Motor neuron (in vitro differentiated cells): ENCODE measurements around the gene SPAAR. TPM values are rescaled to one million over a fixed set of nuclear protein-coding genes. Genes with fewer than 3 reads are reported as not detected.
"Not testable (repeated sequence)": the region's sequence is repeated elsewhere in the genome, so short reads cannot be mapped to it uniquely, and the experiment has no call there.

Experiments used
- ATAC-seq, 8 experiments: fragments of 200-7000 bp; cut with Tn5 transposase; replicated peaks in 6 of 8; 2 replicates each; pipeline ENCODE4 v1.8.0; 2021; ENCODE audit warnings: mild to moderate bottlenecking in 8 of 8, moderate library complexity in 8 of 8
- H3K27ac ChIP-seq, 2 donors: fragments of 250-450 bp; sonication (Bioruptor Pico); 2 replicates each; pipeline ENCODE4 v1.9.0; 2021; ENCODE audit warnings: antibody characterized with exemption in 2 of 2, mild to moderate bottlenecking in 2 of 2, moderate library complexity in 1 of 2
- H3K4me1 ChIP-seq, 2 donors: fragments of 250-450 bp; sonication (Bioruptor Pico); replicated peaks in 1 of 2; 2 replicates each; pipeline ENCODE4 v1.6.1; 2021; ENCODE audit warnings: antibody characterized with exemption in 2 of 2, mild to moderate bottlenecking in 2 of 2, moderate library complexity in 1 of 2
- H3K4me3 ChIP-seq, 5 donors: fragments of 250-450 bp; sonication (Bioruptor Pico); 2 replicates each; pipeline ENCODE4 v1.9.0; 2021; ENCODE audit warnings: antibody characterized with exemption in 5 of 5, mild to moderate bottlenecking in 5 of 5, moderate library complexity in 4 of 5
- WGBS, 10 experiments: fragments of 450-650 bp; shearing (Covaris generic); methylation state at CpG; one replicate each; pipeline ENCODE4 v1.0.0; 2022; 5-methylcytosine and 5-hydroxymethylcytosine counted together
- in situ Hi-C, 9 experiments: fragments of 400-800 bp; cut with MboI; loops; one replicate each; pipeline ENCODE4 v1.15.0; 2021; ENCODE audit warnings: low sequenced_read_pairs in 9 of 9, low pct_unique_long_range_greater_than_20kb in 2 of 9; ENCODE audit not compliant: unreplicated experiment in 9 of 9
- total RNA-seq, 8 experiments: library from RNA; unstranded; fragments of 300-600 nt; gene quantifications; 2 replicates each; pipeline versions ENCODE4 v1.2.3 to v1.2.4, GENCODE V29; 2022

The SPAAR gene
- total RNA-seq, 8 experiments from 2014 or later, result 0.11 to 0.91 (median 0.25) TPM; not detected in 3

GRCh38 chr9:35933550-35934067, 24.3 kb downstream of the SPAAR start:
- WGBS, 10 experiments, result 40 to 90% (median 78%) methylated on average over 1 to 4 of the region's 4 CpGs
- ATAC-seq, result no peak

GRCh38 chr9:35934069-35934468, 24.8 kb downstream of the SPAAR start:
- ATAC-seq, H3K4me1 ChIP-seq, H3K4me3 ChIP-seq, H3K27ac ChIP-seq, in situ Hi-C loops: not testable (repeated sequence)
- 74 to 100% (median 85%) methylated on average over 2 to 6 of the region's 6 CpGs; no CpG with 5 or more reads in 3 of the 10 experiments for WGBS, 10 experiments

More at GRCh38 chr9:35933550-35934067, 24.3 kb downstream of the SPAAR start:
- no peak overlapping the region for H3K27ac ChIP-seq
- in situ Hi-C loops, result no loop called here
- no peaks in the 10 kb centered on the region for H3K4me1 ChIP-seq
- H3K4me3 ChIP-seq, result no peak overlapping the region

- Histone ChIP-seq H3K4me3 (no peak overlapping the region), H3K27ac (no peak overlapping the region), H3K4me1 (no peaks in the 10 kb centered on the region)
- ATAC-seq, result no peak
- 60 to 100% (median 93%) methylated on average over 1 to 4 of the region's 4 CpGs; no CpG with 5 or more reads in 3 of the 10 experiments for WGBS, 10 experiments
- in situ Hi-C loops, result no loop called here
Measured at GRCh38 chr9:35935261-35935660, 26.0 kb downstream of the SPAAR start.

GRCh38 chr9:35935755-35936509, 26.6 kb downstream of the SPAAR start:
- in situ Hi-C loops, result no loop called here
- H3K4me1 ChIP-seq, result no peaks in the 10 kb centered on the region
- H3K4me3 ChIP-seq, result no peak overlapping the region
- WGBS, 10 experiments, result 37 to 76% (median 58%) methylated on average over 3 to 7 of the region's 7 CpGs
- peak in 3 of 8 experiments; percentile 50 to 64 (median 60) for ATAC-seq
- no peak overlapping the region for H3K27ac ChIP-seq

GRCh38 chr9:35937227-35937626, 27.9 kb downstream of the SPAAR start:
- Histone ChIP-seq H3K27ac (no peak overlapping the region), H3K4me1 (no peaks in the 10 kb centered on the region), H3K4me3 (no peak overlapping the region)
- no peak for ATAC-seq
- 40 to 100% (median 61%) methylated on average over 1 to 2 of the region's 2 CpGs; no CpG with 5 or more reads in 4 of the 10 experiments for WGBS, 10 experiments
- in situ Hi-C loops, result no loop called here

GRCh38 chr9:35938474-35939356, 29.4 kb downstream of the SPAAR start:
- no peak for ATAC-seq
- in situ Hi-C loops, result no loop called here
- no peaks in the 10 kb centered on the region for H3K4me1 ChIP-seq
- H3K27ac ChIP-seq, result no peak overlapping the region
- WGBS, 10 experiments, result 25 to 89% (median 80%) methylated on average over 2 to 8 of the region's 10 CpGs
- H3K4me3 ChIP-seq, result no peak overlapping the region

- no peak overlapping the region for H3K4me3 ChIP-seq
- H3K4me1 ChIP-seq, result no peaks in the 10 kb centered on the region
- no peak for ATAC-seq
- in situ Hi-C loops, result no loop called here
- WGBS, 10 experiments, result 56 to 100% (median 86%) methylated on average over 1 to 8 of the region's 8 CpGs
- H3K27ac ChIP-seq, result no peak overlapping the region
Measured at GRCh38 chr9:35939679-35940250, 30.5 kb downstream of the SPAAR start.

- 35 to 86% (median 78%) methylated on average over 1 to 7 of the region's 7 CpGs for WGBS, 10 experiments
- H3K4me1 ChIP-seq, result peaks cover 3 to 4% of the 10 kb centered on the region in 2 donors
- ATAC-seq, result peak in 3 of 8 experiments; percentile 42 to 74 (median 58)
- no peak overlapping the region for H3K4me3 ChIP-seq
- no peak overlapping the region for H3K27ac ChIP-seq
- in situ Hi-C loops, result no loop called here
Measured at GRCh38 chr9:35940458-35941407, 31.4 kb downstream of the SPAAR start.

GRCh38 chr9:35942286-35942685, 33.0 kb downstream of the SPAAR start:
- Histone ChIP-seq H3K4me3 (no peak overlapping the region), H3K4me1 (peaks cover 3 to 4% of the 10 kb centered on the region in 2 donors), H3K27ac (no peak overlapping the region)
- ATAC-seq, result no peak
- 59 to 100% (median 86%) methylated on average over 1 to 5 of the region's 5 CpGs; no CpG with 5 or more reads in 2 of the 10 experiments for WGBS, 10 experiments
- in situ Hi-C loops, result no loop called here

GRCh38 chr9:35944173-35944572, 34.9 kb downstream of the SPAAR start:
- Histone ChIP-seq H3K4me1 (peaks cover 3 to 4% of the 10 kb centered on the region in 2 donors), H3K4me3 (no peak overlapping the region), H3K27ac (no peak overlapping the region)
- in situ Hi-C loops, result no loop called here
- ATAC-seq, result no peak
- 40 to 100% (median 86%) methylated on average over 1 to 3 of the region's 3 CpGs; no CpG with 5 or more reads in 4 of the 10 experiments for WGBS, 10 experiments

DNA sequence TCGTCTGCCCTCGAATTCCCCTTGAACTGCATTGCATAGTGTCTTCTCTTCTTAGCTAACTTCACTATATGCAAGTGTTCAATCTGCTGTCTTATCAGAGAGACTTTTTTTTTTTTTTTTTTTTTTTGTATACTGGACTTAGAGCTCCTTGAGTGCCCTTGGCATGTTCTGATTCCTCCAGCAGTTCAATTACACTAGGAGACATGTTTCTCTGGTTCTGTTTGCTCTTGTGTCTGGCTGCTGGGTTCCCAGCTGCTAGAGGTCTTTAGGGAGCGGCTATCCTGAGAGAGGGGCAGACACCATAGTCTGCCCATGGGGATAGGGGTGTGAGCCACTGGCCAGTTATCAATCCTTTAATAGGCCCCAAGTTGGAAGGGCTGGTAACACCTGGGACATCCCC, 35.6 kb downstream of the SPAAR start:
- 64 to 100% (median 89%) methylated on average over 1 to 3 of the region's 3 CpGs; no CpG with 5 or more reads in 6 of the 10 experiments for WGBS, 10 experiments
- ATAC-seq, result no peak
- Histone ChIP-seq H3K4me3 (no peak overlapping the region), H3K27ac (no peak overlapping the region), H3K4me1 (peaks cover 3 to 4% of the 10 kb centered on the region in 2 donors)
- in situ Hi-C loops, result no loop called here
